IPS-15b (cell line): ENCODE measurements around the gene ASXL2.

Experiments
- H3K27me3 ChIP-seq: one replicate; pipeline ENCODE4 v1.6.1; 2013; ENCODE audit warnings: low read length; ENCODE audit not compliant: control insufficient read depth, insufficient read depth
- H3K36me3 ChIP-seq: one replicate; pipeline ENCODE4 v1.6.1; 2013; ENCODE audit warnings: low read length; ENCODE audit not compliant: control insufficient read depth, insufficient read depth
- H3K4me1 ChIP-seq: one replicate; pipeline ENCODE4 v1.6.1; 2013; ENCODE audit warnings: mild to moderate bottlenecking, low read length; ENCODE audit not compliant: control insufficient read depth, insufficient read depth
- H3K4me3 ChIP-seq: one replicate; pipeline ENCODE4 v1.5.1; 2013; ENCODE audit warnings: low read depth, low read length
- H3K9ac ChIP-seq: one replicate; pipeline ENCODE4 v1.6.1; 2013; ENCODE audit warnings: low read depth, mild to moderate bottlenecking, low read length
- H3K9me3 ChIP-seq: one replicate; pipeline ENCODE4 v1.6.1; 2013; ENCODE audit warnings: mild to moderate bottlenecking, low read length; ENCODE audit not compliant: control insufficient read depth, insufficient read depth

ASXL2 gene

GRCh38 chr2:25787020-25787419 is 91.3 kb downstream of the ASXL2 start:
- H3K36me3 ChIP-seq: no peaks in the 10 kb centered on the region
- H3K27me3 ChIP-seq: no peaks in the 10 kb centered on the region
- no peaks in the 10 kb centered on the region for H3K4me1 ChIP-seq
- no peak overlapping the region for H3K9ac ChIP-seq
- H3K4me3 ChIP-seq: no peak overlapping the region
- no peaks in the 10 kb centered on the region for H3K9me3 ChIP-seq

DNA sequence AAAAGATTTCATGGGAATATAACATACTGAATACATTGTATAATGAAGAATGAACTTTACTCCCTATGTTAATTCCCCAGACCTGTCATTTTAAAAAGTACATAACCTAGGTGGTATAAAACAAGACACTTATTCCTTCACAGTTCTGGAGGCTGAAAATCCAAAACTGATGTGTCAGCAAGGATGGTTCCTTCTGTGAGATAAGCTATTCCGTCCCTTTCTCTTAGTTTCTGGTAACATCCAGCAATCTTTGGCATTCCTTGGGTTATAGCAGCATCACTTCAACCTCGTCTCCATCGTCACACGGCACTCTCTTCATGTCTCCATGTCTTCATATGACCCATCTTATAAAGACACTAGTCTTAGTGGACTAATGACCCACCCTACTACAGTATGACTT is 93.9 kb downstream of the ASXL2 start:
- H3K4me3 ChIP-seq: no peak overlapping the region
- no peaks in the 10 kb centered on the region for H3K27me3 ChIP-seq
- H3K9ac ChIP-seq: no peak overlapping the region
- no peaks in the 10 kb centered on the region for H3K9me3 ChIP-seq
- no peaks in the 10 kb centered on the region for H3K36me3 ChIP-seq
- no peaks in the 10 kb centered on the region for H3K4me1 ChIP-seq

GRCh38 chr2:25777077-25777476 is 101.2 kb downstream of the ASXL2 start:
- Histone ChIP-seq H3K9ac (no peak overlapping the region), H3K9me3 (no peaks in the 10 kb centered on the region), H3K27me3 (no peaks in the 10 kb centered on the region), H3K36me3 (no peaks in the 10 kb centered on the region), H3K4me1 (no peaks in the 10 kb centered on the region), H3K4me3 (no peak overlapping the region)

DNA sequence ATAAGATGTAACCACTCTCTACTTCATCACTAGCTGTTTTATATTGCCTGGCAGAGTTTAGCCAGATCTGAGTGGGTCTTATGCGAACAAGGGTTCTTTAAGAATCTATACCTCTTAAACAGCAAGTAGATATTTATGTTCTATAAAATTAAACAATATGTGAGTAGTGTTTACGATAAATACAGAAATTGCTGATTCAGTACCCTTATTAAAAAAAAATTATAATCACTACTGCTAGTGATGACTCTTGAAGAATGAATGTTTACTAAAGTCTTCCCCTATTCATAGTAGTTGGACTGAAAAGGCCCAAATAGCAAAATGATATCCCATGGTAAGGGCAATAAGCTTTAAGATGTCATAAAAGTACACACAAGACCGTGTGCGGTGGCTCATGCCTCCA is 106.2 kb downstream of the ASXL2 start:
- H3K4me1 ChIP-seq: no peaks in the 10 kb centered on the region
- H3K9me3 ChIP-seq: no peaks in the 10 kb centered on the region
- H3K36me3 ChIP-seq: peaks cover 3% of the 10 kb centered on the region

DNA sequence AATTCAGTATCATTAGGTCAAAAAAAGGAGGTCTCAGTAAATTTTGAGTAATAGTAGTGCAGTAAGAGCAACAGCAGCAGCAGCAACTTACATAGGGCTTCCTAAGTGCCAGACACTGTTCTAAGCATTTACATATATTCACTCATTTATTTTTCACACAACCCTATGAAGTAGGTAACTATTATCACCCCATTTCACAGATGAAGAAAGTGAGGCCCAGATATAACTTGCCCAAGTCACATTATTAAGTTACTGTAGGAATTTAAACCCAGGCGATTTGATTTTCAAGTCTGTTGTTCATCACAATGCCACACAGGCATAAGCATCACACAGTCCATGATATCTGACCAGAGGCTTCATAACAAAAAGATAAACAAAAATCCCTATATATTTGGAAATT is 114.7 kb downstream of the ASXL2 start:
- H3K4me1 ChIP-seq: no peaks in the 10 kb centered on the region
- H3K27me3 ChIP-seq: no peaks in the 10 kb centered on the region
- H3K9ac ChIP-seq: no peak overlapping the region
- H3K4me3 ChIP-seq: no peak overlapping the region
- no peaks in the 10 kb centered on the region for H3K36me3 ChIP-seq
- no peaks in the 10 kb centered on the region for H3K9me3 ChIP-seq

More for the DNA sequence above, 106.2 kb downstream of the ASXL2 start:
- H3K9ac ChIP-seq: no peak overlapping the region
- no peak overlapping the region for H3K4me3 ChIP-seq
- H3K27me3 ChIP-seq: no peaks in the 10 kb centered on the region

GRCh38 chr2:25760297-25760696 is 118.0 kb downstream of the ASXL2 start:
- no peaks in the 10 kb centered on the region for H3K27me3 ChIP-seq
- no peaks in the 10 kb centered on the region for H3K4me1 ChIP-seq
- no peaks in the 10 kb centered on the region for H3K36me3 ChIP-seq
- no peak overlapping the region for H3K9ac ChIP-seq
- no peak overlapping the region for H3K4me3 ChIP-seq
- no peaks in the 10 kb centered on the region for H3K9me3 ChIP-seq

- Histone ChIP-seq H3K27me3 (no peaks in the 10 kb centered on the region), H3K4me1 (no peaks in the 10 kb centered on the region), H3K9ac (no peak overlapping the region), H3K4me3 (no peak overlapping the region), H3K9me3 (no peaks in the 10 kb centered on the region), H3K36me3 (no peaks in the 10 kb centered on the region)
These were observed 119.9 kb downstream of the ASXL2 start for GRCh38 chr2:25758348-25758747.

DNA sequence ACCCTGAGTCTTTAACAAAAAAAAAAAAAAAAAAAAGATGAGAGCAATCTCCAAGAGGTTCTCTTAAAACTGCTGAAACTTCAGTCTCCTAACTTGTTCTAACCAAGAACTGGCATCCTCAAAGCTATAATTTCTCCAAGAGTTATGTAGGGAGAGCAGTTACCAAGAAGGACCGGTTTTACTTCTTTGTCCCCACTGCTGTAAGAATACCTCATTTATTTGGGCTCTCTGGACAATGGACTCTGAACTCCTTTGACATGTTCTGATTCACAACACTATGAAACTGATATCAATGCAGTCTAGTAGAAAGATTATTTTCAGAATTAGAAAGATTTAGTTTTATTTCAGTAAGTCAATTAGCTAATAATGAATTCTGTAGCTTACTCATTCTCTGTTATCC is 120.4 kb downstream of the ASXL2 start:
- H3K27me3 ChIP-seq: no peaks in the 10 kb centered on the region
- no peaks in the 10 kb centered on the region for H3K36me3 ChIP-seq
- no peaks in the 10 kb centered on the region for H3K4me1 ChIP-seq
- no peak overlapping the region for H3K9ac ChIP-seq
- no peaks in the 10 kb centered on the region for H3K9me3 ChIP-seq
- no peak overlapping the region for H3K4me3 ChIP-seq

DNA sequence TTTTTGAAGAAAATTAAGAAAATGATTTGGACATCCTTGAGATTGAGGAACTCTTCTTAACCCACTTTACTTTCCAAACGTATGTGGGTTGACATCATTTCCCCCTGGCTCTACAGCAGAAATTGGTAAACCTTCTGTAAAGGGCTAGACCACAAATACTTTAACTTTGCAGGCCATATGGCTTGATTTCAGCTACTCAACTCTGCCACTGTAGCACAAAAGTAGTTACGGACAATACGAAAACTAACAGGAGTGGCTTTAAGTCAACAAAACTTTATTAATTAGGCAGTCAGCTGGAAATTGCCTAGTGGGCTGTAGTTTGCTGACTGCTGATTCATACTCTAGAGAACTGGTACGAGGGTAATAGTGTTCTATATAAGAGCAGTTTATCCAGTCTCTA is 121.8 kb downstream of the ASXL2 start:
- H3K36me3 ChIP-seq: peaks cover 2% of the 10 kb centered on the region
- H3K4me3 ChIP-seq: no peak overlapping the region
- H3K9ac ChIP-seq: no peak overlapping the region
- no peaks in the 10 kb centered on the region for H3K27me3 ChIP-seq
- no peaks in the 10 kb centered on the region for H3K9me3 ChIP-seq
- H3K4me1 ChIP-seq: no peaks in the 10 kb centered on the region

DNA sequence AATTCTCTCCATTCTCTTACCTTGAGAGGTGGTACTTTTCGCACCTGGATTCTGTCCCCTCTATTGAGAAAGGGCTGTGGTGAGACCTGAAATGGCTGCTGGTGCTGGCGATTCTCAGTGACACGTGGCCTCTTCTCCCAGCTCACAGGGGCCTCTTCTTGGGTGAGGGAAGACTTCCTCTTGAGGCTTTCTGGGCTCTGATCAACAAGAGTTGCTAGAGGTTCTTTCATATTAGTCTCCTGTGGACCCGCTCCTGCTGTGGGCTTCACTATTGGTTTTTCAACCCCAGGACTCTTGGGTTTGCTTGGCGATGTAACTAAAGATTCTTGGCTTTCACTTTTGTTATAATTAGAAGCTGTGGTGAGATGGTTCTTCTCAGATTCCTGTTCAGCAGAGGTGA is 128.6 kb downstream of the ASXL2 start:
- H3K27me3 ChIP-seq: no peaks in the 10 kb centered on the region
- H3K9ac ChIP-seq: no peak overlapping the region
- no peaks in the 10 kb centered on the region for H3K9me3 ChIP-seq
- peaks cover 5% of the 10 kb centered on the region for H3K36me3 ChIP-seq
- H3K4me3 ChIP-seq: no peak overlapping the region
- H3K4me1 ChIP-seq: no peaks in the 10 kb centered on the region

GRCh38 chr2:25744055-25744454 is 134.2 kb downstream of the ASXL2 start:
- Histone ChIP-seq H3K36me3 (peaks cover 4% of the 10 kb centered on the region), H3K4me1 (peaks cover 9% of the 10 kb centered on the region), H3K27me3 (no peaks in the 10 kb centered on the region), H3K4me3 (no peak overlapping the region), H3K9me3 (no peaks in the 10 kb centered on the region), H3K9ac (no peak overlapping the region)

DNA sequence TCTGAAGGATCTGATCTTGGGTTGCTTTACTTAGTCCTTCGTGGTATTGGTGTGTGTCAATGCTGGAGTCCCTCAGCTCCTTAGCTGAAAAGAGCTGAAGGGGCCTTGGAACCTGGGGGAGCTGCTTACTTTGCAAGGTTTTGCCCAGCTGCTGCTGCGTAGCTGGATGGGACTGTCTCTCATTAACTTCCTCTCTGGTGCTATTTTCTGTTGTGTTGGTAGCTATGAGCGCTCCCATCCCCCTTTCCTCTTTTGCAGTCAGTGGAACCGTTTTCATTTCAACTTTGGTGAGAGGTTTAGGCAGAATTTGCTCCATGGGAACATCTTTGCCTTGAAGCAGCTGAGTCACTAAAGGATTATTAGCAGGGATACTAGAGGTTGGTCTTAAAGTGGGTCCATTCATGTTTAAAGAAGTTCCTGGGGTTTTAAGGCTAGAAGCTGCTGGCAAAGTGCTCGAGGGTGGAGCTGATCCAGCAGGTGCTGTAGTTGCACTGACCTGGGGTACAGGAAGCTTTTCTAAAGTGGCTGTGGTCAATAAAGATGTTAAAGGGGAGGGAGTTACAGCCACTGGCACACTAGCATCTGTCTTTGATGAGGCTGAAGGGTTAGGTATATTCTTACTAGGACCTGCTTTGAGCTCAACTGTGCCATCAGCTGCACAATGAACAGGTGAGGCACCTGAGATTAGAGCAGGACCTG is 135.0 kb downstream of the ASXL2 start:
- no peaks in the 10 kb centered on the region for H3K27me3 ChIP-seq
- no peaks in the 10 kb centered on the region for H3K9me3 ChIP-seq
- H3K4me3 ChIP-seq: no peak overlapping the region
- H3K4me1 ChIP-seq: peaks cover 9% of the 10 kb centered on the region
- H3K9ac ChIP-seq: no peak overlapping the region
- peaks cover 4% of the 10 kb centered on the region for H3K36me3 ChIP-seq
